DMS53 (cell line): ENCODE measurements around the gene ATP1B4.
A peak's percentile ranks its signal among the peaks of the same experiment; 100 is the strongest.

Experiments used
- DNase-seq: peaks from one replicate; lab custom pipeline; 2025; lab: John Stamatoyannopoulos, UW

The ATP1B4 gene

GRCh38 chrX:120377179-120377578, 15.3 kb downstream of the ATP1B4 start:
- DNase-seq: no peak

- no peak for DNase-seq
Observed at GRCh38 chrX:120377715-120378114, 15.8 kb downstream of the ATP1B4 start.

GRCh38 chrX:120378570-120378969, 16.7 kb downstream of the ATP1B4 start:
- no peak for DNase-seq

- DNase-seq: no peak
Observed at GRCh38 chrX:120379937-120380681, 18.2 kb downstream of the ATP1B4 start.

GRCh38 chrX:120380699-120381098, 18.8 kb downstream of the ATP1B4 start:
- peak; percentile 62 for DNase-seq

GRCh38 chrX:120401301-120401700, 39.4 kb downstream of the ATP1B4 start:
- DNase-seq: no peak

GRCh38 chrX:120402369-120402768, 40.5 kb downstream of the ATP1B4 start:
- no peak for DNase-seq

- DNase-seq: no peak
Observed at GRCh38 chrX:120406638-120407037, 44.7 kb downstream of the ATP1B4 start.

GRCh38 chrX:120408168-120408567, 46.3 kb downstream of the ATP1B4 start:
- DNase-seq: no peak

GRCh38 chrX:120419463-120419862, 57.6 kb downstream of the ATP1B4 start:
- no peak for DNase-seq

- DNase-seq: no peak
Observed at GRCh38 chrX:120426599-120426998, 64.7 kb downstream of the ATP1B4 start.

- no peak for DNase-seq
Observed at GRCh38 chrX:120428309-120428708, 66.4 kb downstream of the ATP1B4 start.

GRCh38 chrX:120429776-120430540, 68.1 kb downstream of the ATP1B4 start:
- DNase-seq: no peak
